MCF 10A (cell line): ENCODE measurements around the gene DDX42. TPM values are rescaled to one million over a fixed set of nuclear protein-coding genes. Genes with fewer than 3 reads are reported as not detected.

ENCODE experiments used
- BruUV-seq: library from RNA; stranded (reverse); fragments of 400-500 nt; replicated peaks from 2 replicates; lab custom pipeline; 2021; lab: Mats Ljungman, UMichigan
- CTCF ChIA-PET: fragments of 300-600 bp; sonication (Branson Sonifier 250); formaldehyde crosslinking; extraction: SDS; loops from one replicate; lab custom pipeline; 2021; ENCODE audit warnings: antibody characterized with exemption, inconsistent platforms; lab: Yijun Ruan, JAX
- POLR2A ChIA-PET: fragments of 300-600, 350-650 bp; sonication (Branson Sonifier 250); formaldehyde crosslinking; extraction: SDS; loops from one replicate; lab custom pipeline; 2020; ENCODE audit warnings: antibody characterized with exemption, inconsistent platforms; lab: Yijun Ruan, JAX
- DNase-seq: peaks from one replicate; pipeline ENCODE4 v3.0.0-alpha.2; 2018; ENCODE audit not compliant: unreplicated experiment
- H3K27ac Mint-ChIP-seq: one replicate; pipeline ENCODE4 v1.8.0; 2022; ENCODE audit warnings: mild to moderate bottlenecking, low read depth, mixed read lengths; ENCODE audit not compliant: unreplicated experiment
- H3K27me3 Mint-ChIP-seq: one replicate; pipeline ENCODE4 v1.8.0; 2022; ENCODE audit warnings: mixed read lengths; ENCODE audit not compliant: insufficient read depth, unreplicated experiment
- H3K36me3 Mint-ChIP-seq: one replicate; pipeline ENCODE4 v1.8.0; 2022; ENCODE audit warnings: mild to moderate bottlenecking, moderate library complexity, mixed read lengths; ENCODE audit not compliant: insufficient read depth, unreplicated experiment
- H3K4me1 Mint-ChIP-seq: one replicate; pipeline ENCODE4 v1.8.0; 2022; ENCODE audit warnings: mixed read lengths; ENCODE audit not compliant: insufficient read depth, unreplicated experiment
- H3K4me3 Mint-ChIP-seq: one replicate; pipeline ENCODE4 v1.8.0; 2022; ENCODE audit warnings: mild to moderate bottlenecking, moderate library complexity, mixed read lengths; ENCODE audit not compliant: unreplicated experiment
- H3K9me3 Mint-ChIP-seq: one replicate; pipeline ENCODE4 v1.8.0; 2022; ENCODE audit warnings: mixed read lengths; ENCODE audit not compliant: unreplicated experiment
- intact Hi-C: fragments of 100-400 bp; cut with micrococcal nuclease; formaldehyde crosslinking; loops from 2 replicates; pipeline ENCODE4 v1.14.1; 2022
- total RNA-seq: library from RNA; stranded (reverse); gene quantifications from 2 replicates; pipeline ENCODE4 v1.2.3, GENCODE V29; 2022
- TF ChIP-seq, protein P1 (sequence below): fragments of 200-600 bp; IDR thresholded peaks from one replicate; pipeline ENCODE4 v1.8.0; 2022; ENCODE audit warnings: antibody characterized with exemption, mild to moderate bottlenecking; ENCODE audit not compliant: unreplicated experiment

The DDX42 gene
- total RNA-seq, 1 experiment from 2014 or later, result 144 TPM

DNA sequence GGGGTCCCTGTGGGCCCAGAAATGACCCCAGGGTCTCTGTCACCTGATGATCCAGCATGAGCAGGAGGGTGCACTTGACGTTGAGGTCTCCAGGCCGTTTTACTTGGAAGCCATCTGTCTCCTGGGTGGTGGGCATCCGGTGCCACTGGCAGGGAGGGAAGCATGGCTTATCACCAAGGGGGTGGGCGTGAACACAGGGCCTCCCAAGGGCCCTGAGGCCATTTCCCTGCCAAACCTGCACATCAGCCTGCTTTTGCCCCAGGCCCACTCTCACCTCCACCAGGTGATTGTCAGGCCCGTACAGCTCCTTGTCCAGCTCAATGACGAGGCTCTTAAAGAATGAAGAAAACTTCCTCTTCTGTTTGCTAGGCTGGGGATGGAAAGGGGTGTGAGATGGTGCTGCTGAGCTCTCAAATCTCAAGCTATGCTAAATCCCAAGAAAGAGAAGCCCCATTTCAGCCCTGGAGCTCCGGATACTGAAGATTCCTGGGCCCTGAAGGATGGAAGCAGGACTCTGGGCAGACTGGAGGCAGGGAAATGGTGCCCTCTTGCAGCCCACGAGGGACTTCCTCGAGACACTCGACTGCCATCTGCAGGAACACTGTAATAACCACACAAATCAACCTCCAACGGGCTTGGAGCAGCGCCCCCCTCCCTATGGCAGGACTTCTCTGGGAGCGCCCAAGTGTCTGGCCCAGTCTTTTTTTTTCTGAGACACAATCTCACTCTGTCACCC is 60.6 kb downstream of the DDX42 start:
- H3K27me3 Mint-ChIP-seq, result no peaks in the 10 kb centered on the region
- no peaks in the 10 kb centered on the region for H3K9me3 Mint-ChIP-seq
- POLR2A ChIA-PET, result interaction anchor here (0.5 to 1.8 kb wide), 6 partner anchors 8 to 672 kb away, joined by 3 to 10 read pairs (median 3); partner anchors contain the start of genes CCDC47, CEP95, DDX42 and MAP3K3

DNA sequence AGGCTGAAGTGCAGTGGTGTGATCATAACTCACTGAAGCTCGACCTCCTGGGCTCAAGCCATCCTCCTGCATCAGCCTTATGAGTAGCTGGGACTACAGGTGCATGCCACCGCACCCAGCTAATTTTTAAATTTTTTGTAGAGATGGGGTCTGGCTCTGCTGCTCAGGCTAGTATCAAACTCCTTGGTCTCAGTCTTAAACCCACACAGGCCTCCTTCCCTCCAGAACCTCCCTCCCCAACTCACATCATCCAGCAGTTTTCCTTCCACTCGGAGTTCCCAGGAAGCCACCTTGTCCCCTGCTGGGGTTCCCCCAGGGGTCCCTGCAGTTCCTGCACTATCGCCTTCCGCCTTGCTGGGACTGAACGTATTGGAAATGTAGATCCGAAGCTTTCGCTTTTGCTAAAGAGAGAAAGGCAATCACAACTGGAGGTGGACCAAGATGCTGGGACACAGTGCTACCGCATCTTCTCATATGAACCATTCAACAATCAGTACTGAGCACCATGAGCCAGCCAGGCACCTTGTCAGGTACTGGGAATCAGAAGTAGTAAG is 61.3 kb downstream of the DDX42 start:
- BruUV-seq, result no TSS peak
- no peaks in the 10 kb centered on the region for H3K27me3 Mint-ChIP-seq
- intact Hi-C loops, result loop anchor here (5.0 kb wide), 1 partner anchor 1163 kb away; no protein-coding TSS in a partner anchor
- no peak overlapping the region for H3K27ac Mint-ChIP-seq
- peaks cover 13% of the 10 kb centered on the region for H3K4me1 Mint-ChIP-seq
- H3K36me3 Mint-ChIP-seq, result peaks cover 62% of the 10 kb centered on the region
- ChIA-PET CTCF (interaction anchor here (0.6 to 2.4 kb wide), 11 partner anchors 10 to 444 kb away, joined by 3 to 9 read pairs (median 4); no protein-coding TSS in a partner anchor), POLR2A (interaction anchor here (0.9 to 1.8 kb wide), 3 partner anchors 9 to 213 kb away, joined by 3 to 10 read pairs (median 7); partner anchors contain the start of genes CCDC47, DDX42, MAP3K3 and PSMC5)
- no peaks in the 10 kb centered on the region for H3K9me3 Mint-ChIP-seq
- DNase-seq, result no peak
- H3K4me3 Mint-ChIP-seq, result no peak overlapping the region
- TF ChIP-seq, protein P1, sequence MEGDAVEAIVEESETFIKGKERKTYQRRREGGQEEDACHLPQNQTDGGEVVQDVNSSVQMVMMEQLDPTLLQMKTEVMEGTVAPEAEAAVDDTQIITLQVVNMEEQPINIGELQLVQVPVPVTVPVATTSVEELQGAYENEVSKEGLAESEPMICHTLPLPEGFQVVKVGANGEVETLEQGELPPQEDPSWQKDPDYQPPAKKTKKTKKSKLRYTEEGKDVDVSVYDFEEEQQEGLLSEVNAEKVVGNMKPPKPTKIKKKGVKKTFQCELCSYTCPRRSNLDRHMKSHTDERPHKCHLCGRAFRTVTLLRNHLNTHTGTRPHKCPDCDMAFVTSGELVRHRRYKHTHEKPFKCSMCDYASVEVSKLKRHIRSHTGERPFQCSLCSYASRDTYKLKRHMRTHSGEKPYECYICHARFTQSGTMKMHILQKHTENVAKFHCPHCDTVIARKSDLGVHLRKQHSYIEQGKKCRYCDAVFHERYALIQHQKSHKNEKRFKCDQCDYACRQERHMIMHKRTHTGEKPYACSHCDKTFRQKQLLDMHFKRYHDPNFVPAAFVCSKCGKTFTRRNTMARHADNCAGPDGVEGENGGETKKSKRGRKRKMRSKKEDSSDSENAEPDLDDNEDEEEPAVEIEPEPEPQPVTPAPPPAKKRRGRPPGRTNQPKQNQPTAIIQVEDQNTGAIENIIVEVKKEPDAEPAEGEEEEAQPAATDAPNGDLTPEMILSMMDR, result no peak

More for the DNA sequence above, 60.6 kb downstream of the DDX42 start:
- TF ChIP-seq, protein P1, result peak; percentile 74
- DNase-seq, result peak; percentile 82
- intact Hi-C loops, result loop anchor here (5.0 kb wide), 1 partner anchor 1162 kb away; no protein-coding TSS in a partner anchor
- H3K27ac Mint-ChIP-seq, result no peak overlapping the region
- no TSS peak for BruUV-seq
- H3K4me3 Mint-ChIP-seq, result no peak overlapping the region
- CTCF ChIA-PET, result interaction anchor here (0.6 to 2.4 kb wide), 21 partner anchors 9 to 748 kb away, joined by 3 to 9 read pairs (median 3); partner anchors contain the start of gene DDX42
- H3K4me1 Mint-ChIP-seq, result peaks cover 15% of the 10 kb centered on the region
- H3K36me3 Mint-ChIP-seq, result peaks cover 67% of the 10 kb centered on the region

DNA sequence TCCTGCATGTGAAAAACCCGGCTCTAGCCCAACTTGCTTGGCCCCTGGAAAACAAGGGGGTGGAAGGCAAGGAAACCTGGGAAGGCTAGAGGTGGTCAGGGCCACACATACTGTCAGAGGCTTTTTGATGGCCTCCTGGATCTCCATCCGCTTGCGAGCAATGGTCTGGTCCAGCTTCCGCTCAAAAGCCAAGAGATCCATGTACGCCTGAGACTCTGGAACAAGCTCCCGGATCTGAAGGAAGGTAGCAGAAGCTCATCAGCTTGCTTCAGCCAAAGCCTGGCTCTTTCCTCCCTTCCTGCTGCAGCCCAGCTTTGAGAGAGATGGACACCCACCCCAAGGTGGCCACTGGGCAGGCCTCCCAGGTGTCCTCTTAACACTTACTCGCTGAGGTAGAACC is 62.8 kb downstream of the DDX42 start:
- CTCF ChIA-PET, result interaction anchor here (1.5 kb wide), 1 partner anchor 9 kb away, joined by 4 read pairs; the partner anchor contains the start of gene FTSJ3
- Mint-ChIP-seq H3K36me3 (peaks cover 60% of the 10 kb centered on the region), H3K4me3 (no peak overlapping the region), H3K4me1 (peaks cover 25% of the 10 kb centered on the region), H3K9me3 (no peaks in the 10 kb centered on the region), H3K27me3 (no peaks in the 10 kb centered on the region), H3K27ac (peak overlapping the region; percentile 89)
- TF ChIP-seq, protein P1, result no peak
- BruUV-seq, result no TSS peak
- no peak for DNase-seq
- intact Hi-C loops, result loop anchor here (5.0 kb wide), 1 partner anchor 1165 kb away; no protein-coding TSS in a partner anchor
- POLR2A ChIA-PET, result interaction anchor here (9.6 kb wide), 1 partner anchor 9 kb away, joined by 187 read pairs; the partner anchor contains the start of genes FTSJ3 and PSMC5

DNA sequence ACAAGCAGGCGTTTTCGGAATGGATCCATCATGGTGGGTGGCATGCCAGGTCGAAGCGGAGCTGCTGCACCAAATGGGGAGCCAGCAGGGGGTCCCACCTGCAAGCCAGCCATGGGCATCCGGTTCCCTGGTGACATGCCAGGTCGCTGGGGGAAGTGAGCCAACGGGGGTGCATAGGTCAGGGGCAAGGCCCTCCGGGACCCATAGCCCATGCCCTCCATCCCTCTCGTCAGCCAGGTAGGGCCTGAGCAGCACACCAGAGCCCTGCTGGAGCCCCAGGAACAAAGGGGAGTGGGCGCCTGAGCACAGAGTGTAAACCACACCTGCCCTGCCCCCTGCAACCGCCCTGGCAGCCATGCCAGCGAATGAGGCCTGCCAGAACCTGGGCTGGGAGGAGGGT is 63.5 kb downstream of the DDX42 start:
- no peak for DNase-seq
- POLR2A ChIA-PET, result interaction anchor here (1.5 to 9.6 kb wide), 4 partner anchors 10 to 97 kb away, joined by 4 to 187 read pairs (median 8); partner anchors contain the start of genes FTSJ3 and PSMC5
- TF ChIP-seq, protein P1, result no peak
- CTCF ChIA-PET, result interaction anchor here (0.7 to 1.5 kb wide), 3 partner anchors 10 to 57 kb away, joined by 3 to 4 read pairs (median 4); partner anchors contain the start of gene FTSJ3
- no peak overlapping the region for H3K4me3 Mint-ChIP-seq
- peaks cover 25% of the 10 kb centered on the region for H3K4me1 Mint-ChIP-seq
- H3K27me3 Mint-ChIP-seq, result no peaks in the 10 kb centered on the region
- H3K36me3 Mint-ChIP-seq, result peaks cover 60% of the 10 kb centered on the region
- BruUV-seq, result no TSS peak
- peak overlapping the region; percentile 89 for H3K27ac Mint-ChIP-seq
- intact Hi-C loops, result loop anchor here (5.0 kb wide), 1 partner anchor 1165 kb away; no protein-coding TSS in a partner anchor
- no peaks in the 10 kb centered on the region for H3K9me3 Mint-ChIP-seq
